GM10847 (cell line): ENCODE measurements around the gene CDC25C.
A peak's percentile ranks its signal among the peaks of the same experiment; 100 is the strongest.

Experiments used
- POLR2A ChIP-seq: IDR thresholded peaks from 2 replicates; pipeline ENCODE4 v1.6.1; 2011; ENCODE audit not compliant: insufficient read length; ENCODE audit errors: extremely low read depth

Gene CDC25C

DNA sequence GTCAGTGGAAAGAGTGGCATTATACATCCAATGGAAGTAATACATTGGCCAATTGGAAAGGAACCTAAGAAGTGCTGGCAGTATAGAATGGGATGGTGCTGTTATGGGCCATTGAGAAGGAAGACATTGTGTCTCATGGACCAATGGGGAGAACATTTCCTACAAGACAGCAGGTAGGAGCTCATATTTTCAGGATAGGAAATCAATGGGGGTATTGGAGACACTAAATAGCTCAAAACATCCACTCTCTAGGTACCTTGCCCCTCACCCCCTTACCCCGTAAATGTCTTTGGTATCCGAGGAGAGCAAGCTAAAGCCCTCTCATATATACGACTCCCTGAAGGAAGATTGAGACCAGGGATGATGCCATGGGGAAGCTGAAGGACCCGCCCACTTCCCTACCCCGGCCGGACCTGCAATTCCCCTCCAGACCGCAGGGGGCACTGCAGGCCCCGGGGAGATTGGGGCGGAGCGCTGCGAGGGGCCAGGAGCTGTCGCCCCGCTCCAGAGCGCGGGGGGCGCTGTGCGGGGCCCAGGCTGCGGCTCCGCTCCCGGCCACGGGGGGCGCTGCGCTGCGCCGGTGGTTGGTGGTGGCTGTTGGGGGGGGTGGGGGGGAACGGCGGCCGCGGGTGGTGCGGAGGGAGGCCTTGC lies 20.6 kb upstream of the CDC25C start, which contains the start of gene KDM3B:
Gene KDM3B, plus strand, starts transcription at position 615 of the 651 bp plus-strand sequence. CDS start 111 bp downstream, outside the sequence.
- no peak for TF ChIP-seq POLR2A

DNA sequence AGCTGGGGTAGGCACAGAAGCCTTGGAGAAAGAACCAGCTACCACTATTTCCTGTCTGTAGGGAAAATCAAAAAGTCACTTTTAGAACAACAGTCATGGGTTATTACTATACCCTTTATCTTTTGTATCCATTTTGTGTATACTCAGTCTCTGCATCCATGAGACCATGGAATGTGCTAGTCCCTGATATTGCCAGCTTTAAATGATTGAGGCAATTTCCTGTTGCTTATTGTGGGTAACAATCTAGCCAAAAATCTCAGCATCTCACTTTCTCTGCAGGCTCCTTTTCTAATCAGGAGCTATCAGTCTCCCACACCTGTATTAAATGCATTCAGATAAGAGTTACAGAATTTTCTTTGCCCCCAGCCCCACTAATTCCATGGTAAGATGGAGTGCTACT lies 19.9 kb upstream of the CDC25C start:
- TF ChIP-seq POLR2A: no peak

DNA sequence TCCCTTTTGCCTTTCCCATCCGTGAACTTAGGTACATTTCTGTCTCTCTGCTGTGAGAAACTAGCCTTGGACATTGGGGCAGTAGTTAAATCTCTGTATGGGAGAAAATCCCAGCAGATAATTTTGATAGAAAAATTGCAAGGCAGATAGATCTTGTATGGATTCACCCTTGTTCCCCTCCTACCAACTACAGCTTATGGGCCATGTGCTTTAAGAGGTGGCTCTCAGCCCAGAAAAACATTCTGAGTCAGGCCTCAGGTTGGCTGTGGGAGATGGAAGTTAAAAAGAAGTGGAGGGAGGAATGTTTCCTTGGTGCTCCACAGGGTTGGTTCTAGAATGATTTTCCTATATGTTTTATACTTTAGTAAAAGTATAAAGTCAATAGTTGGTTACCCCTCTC lies 19.5 kb upstream of the CDC25C start:
- no peak for TF ChIP-seq POLR2A

DNA sequence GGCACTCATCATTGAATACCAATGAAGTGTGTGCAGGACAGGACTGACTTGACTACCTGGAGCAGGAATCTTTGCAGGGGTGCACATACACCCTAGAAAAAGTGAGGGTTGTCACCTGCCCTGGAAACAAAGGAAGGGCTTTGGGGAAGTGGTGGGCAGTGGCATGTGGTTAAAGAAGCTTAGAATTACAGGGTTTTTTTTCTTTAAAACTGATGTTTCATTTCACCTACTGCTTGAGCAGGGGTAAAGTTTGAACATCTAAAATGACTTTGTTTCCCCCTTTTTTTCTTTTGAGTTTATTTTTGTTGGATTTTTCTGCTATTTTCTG lies 18.9 kb upstream of the CDC25C start:
- TF ChIP-seq POLR2A: no peak

DNA sequence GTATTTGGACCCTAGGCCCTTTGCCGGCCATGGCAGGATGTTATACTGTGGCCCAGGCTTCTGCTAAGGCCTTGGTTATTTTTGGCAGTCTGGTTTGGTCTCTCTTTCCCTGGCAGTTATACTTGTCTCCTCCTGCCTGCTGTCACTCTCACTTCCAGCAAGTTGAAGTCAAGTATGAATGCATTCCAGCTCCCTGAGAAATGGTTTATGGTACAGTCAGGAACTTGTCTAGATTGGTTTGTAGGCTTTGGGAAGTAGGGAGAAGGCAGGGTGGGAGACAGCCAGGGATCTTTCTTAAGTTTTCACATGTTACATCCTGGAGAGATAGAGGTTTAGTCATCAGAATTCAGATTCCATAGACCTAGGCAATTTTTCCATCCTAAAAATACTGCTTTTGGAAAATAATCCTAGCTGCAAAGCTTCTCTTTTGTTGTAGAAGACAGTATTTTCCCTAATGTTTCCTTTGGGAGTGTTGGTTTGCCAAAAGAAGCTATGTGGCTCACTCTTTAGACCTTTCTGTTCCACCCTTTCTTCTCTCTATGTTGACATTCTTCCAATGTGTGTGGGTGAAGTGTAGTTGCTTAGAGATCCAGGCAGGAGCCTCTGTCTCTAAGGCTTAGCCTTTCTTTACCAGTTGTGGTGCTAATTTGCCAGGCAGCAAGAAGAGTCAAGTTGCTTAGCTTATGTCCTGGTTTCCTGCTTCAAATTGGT lies 18.4 kb upstream of the CDC25C start:
- TF ChIP-seq POLR2A: no peak

DNA sequence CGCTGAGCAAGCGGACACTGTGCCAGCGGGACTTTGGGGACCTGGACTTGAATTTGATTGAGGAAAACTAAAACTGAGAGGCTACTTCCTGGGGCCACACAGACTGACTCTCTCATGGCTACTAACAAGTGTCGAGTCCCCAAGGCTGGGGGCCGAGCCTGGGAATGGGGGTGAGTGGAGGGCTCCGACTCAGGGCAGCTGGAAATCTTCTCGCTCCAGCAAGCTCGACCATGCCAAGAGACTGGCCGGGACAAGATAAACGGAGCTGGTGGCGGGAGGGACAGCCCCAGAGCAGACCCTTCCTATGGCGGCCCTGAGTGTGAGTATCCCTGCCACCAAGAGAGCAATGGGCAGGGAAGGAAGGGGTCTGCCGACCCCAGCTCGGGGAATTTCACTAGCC lies 15.3 kb upstream of the CDC25C start:
- no peak for TF ChIP-seq POLR2A

DNA sequence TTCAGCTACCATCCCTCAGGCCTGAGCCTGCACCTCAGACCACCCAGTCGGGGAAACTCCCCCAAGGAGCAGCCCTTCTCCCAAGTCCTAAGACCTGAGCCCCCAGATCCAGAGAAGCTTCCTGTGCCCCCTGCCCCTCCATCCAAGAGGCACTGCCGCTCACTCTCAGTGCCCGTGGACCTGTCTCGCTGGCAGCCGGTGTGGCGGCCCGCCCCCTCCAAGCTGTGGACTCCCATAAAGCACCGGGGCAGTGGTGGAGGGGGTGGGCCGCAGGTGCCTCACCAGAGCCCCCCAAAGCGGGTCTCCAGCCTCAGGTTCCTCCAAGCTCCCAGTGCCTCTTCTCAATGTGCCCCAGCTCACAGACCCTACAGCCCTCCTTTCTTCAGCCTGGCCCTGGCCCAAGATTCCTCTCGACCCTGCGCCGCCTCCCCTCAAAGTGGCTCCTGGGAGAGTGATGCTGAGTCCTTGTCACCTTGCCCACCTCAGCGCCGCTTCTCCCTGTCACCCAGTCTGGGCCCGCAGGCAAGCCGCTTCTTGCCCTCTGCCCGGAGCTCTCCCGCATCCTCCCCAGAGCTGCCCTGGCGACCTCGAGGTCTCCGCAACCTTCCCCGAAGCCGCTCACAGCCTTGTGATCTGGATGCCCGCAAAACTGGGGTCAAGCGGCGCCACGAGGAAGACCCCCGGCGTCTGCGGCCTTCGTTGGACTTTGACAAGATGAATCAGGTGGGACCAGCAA lies 13.5 kb upstream of the CDC25C start:
- TF ChIP-seq POLR2A: no peak

DNA sequence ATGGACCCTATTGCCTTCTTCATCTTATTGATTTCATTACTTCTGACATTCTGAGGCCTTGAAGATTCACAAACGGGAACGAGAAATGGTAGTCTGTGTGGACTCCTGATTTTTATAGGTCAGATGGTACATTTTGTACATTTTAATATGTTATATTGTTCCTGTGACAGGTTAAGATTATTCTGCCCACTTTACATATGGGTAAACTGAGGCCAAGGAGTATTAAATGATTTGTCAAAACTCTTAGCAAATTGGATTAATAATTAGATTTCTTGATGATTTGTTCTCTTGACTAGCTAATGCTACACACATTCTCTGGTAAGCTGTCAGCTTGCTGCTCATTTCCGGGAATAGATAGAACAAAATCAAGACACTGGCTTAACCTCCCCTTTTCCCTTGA lies 8.4 kb upstream of the CDC25C start:
- TF ChIP-seq POLR2A: no peak

DNA sequence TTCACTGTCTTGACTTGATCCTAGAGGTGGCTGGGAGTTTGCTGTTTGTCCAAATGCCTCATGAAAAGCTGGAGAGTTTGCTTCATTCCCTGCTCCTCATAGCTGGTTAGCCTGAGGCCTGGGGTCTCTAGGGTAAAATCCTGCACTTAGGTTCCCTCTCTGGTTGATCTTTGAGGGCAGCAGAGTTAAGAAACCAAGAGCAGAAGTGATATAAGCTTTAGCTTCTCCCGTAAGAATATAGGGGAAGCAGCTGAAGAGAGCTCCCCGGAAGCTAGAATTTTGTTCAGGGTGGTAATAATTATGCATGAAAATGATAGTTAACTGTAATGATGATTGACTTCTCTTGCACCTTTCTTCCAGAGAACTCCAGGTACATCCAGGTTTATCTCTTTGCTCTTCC lies 7.9 kb upstream of the CDC25C start:
- TF ChIP-seq POLR2A: no peak

DNA sequence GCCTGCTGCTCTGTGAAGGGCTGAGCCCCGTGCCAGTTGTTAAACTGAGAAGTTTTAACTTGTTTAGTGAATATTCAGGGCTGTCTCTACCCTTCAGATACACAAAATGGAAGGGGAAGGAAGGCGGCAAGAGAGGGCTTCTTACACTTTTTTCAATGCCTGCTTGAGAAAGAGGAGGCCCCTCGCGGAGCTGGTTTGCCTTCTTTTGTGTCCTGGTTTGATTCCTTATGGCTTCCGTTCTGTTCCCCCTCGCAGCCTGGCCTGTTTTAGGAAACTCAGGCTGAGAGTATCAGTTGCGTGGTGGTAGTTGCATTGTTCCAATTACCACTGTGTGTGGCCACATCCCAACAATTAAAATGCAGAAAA lies 7.5 kb upstream of the CDC25C start:
- TF ChIP-seq POLR2A: no peak

DNA sequence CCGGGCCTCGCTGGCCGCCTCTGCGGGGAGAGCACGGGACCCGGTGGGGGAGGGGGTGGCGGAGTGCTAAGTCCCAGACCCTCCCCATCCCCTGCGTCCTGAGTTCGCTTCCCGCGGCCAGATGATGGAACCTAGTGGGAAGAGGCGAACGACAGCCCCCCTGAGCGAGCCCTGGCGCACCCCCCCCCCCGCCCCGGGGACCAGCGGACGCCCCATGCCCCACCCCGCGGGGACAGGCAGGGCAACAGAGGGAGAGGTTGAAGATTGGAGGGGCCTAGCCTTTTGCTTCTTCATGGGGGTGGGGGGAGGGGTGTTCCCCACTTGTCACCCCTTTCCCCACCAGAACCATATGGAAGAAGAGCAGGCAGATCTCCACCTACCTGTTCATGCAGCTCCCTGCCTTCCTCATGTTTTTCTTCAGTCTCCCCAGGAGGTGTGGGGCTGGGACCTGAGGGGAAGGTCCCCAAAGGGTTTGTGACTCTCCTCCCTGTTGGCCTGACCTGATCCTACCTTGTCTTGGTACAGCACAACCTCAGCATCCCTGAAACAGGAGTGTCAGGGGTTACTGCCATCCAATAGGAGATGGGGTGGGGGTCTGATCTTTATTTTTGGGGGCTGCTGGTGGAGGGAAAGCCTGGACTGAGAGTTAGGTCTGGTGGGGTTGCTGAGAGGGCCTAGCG lies 6.9 kb upstream of the CDC25C start:
- no peak for TF ChIP-seq POLR2A

DNA sequence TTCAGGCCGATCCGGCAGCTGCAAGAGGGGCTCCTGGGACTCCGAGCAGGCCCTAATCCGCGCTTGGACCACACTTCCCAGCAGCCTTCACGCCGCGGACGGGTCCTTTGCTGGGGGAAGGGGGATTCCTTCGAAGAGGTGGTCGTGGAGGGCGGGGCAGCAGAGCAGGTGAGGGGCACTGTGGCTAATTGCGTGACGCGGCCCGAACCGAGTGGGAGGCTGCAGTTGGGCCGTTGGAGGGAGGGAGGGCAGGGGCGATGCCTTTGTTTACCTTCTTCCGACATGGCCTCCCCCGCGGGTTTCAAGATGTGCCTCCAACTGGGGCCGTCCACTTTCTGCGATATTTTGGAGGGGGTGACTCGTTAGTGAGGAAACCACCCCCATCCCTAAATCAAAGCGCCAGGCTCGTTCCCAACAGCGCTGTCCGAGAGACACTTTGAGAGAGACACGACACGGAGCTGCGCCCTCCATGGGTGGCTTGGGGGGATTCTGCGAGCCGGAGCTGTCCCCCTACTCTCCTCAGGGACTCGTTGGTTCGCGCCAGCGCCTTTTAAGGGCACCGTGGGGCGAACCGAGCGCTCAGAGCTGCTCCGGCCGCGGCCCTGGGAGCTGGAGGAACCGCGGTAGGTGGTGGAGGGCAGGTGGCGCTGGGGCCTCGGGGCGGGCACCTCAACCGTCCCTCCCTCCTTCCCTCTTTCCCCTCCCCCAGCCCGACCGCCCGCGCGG lies 6.2 kb upstream of the CDC25C start, which contains the start of gene FAM53C:
Gene FAM53C, plus strand, starts transcription at position 582 of the 726 bp plus-strand sequence. CDS start 3,070 bp downstream, outside the sequence.
- TF ChIP-seq POLR2A: peak; percentile 100

DNA sequence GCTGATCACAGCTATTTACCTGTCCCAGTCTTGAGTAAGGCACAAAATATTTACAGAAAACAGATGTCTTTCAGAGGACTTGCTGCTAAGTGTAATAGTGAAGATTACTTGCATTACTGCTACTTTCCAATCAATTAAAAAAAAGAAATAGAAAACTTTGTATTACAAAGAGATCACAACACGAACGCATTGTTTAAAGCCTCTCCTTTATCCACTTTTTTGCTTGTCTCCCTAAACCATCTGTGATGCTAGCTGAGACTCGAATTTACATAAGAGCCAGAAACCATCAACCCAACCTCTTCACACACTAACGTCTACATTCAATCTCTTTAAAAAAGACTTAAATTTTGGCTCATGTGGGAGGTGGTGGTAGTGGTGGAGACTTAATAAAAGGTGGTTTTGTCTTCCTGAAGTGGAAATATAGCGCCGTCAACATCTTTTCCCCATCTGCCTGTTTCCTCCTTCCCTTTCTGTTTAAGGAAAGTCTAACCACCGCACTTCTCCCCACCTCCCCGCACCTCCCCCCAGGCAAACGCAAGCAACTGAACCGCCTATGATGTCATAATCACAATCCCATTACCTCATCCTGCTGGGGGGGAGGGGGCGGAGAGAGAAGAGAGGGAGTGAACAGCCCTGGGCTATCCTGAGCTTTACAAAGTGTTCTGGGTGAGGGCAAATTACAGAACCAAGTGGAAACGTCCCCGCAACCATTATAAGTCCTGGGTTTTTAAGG lies 5.5 kb upstream of the CDC25C start:
- TF ChIP-seq POLR2A: no peak

DNA sequence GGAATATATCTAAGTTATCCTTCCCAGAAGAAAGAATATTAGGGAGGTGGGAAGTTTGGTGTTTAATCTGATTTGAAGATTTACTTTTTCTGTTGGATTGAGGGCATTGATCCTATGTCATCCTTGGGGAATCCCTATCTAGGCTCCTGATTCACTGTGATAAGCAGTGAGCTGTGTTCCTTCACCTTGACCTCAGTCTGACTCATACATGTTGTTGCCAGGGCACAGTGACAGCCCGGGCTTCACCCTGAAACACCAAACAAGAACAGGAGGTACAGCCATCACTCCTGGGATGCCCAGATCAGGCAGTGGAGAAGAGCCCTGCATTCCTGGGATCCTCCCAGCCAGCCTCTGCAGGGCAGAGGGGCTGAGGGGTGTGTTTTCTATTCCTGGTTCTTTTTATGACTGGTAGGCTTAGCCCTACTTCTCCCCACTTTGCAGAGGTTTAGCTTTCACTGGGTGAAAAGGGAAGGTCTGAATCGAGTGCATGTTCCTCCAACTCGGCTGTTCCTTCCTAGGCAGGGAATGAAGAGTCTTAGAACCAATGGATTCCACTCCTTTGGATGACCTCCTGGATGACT lies 3.4 kb upstream of the CDC25C start:
- no peak for TF ChIP-seq POLR2A
